ENCODE data around the gene AQP6.

Gene AQP6

GRCh38 chr12:49951411-49952240, 21.1 kb upstream of the AQP6 start:
- no peak for TF ChIP-seq CTCF (IDR thresholded peaks at IDR 0.05; ENCODE audit: low read depth, low read length, missing control alignments)
- no peak overlapping the region for H3K4me3 ChIP-seq (replicated peaks; ENCODE audit: low read depth, low read length)
- no peak for DNase-seq (ENCODE audit: extremely low read depth, low read depth)

GRCh38 chr12:49952391-49953055, 20.2 kb upstream of the AQP6 start:
- TF ChIP-seq CTCF (IDR thresholded peaks at IDR 0.05; ENCODE audit: low read depth, low read length, missing control alignments): no peak
- no peak overlapping the region for H3K4me3 ChIP-seq (replicated peaks; ENCODE audit: low read depth, low read length)
- no peak for DNase-seq (ENCODE audit: extremely low read depth, low read depth)

- H3K4me3 ChIP-seq (replicated peaks; ENCODE audit: low read depth, low read length): no peak overlapping the region
- no peak for TF ChIP-seq CTCF (IDR thresholded peaks at IDR 0.05; ENCODE audit: low read depth, low read length, missing control alignments)
- no peak for DNase-seq (ENCODE audit: extremely low read depth, low read depth)
These were observed 19.6 kb upstream of the AQP6 start for GRCh38 chr12:49953151-49953550.

GRCh38 chr12:49953961-49954846, 18.5 kb upstream of the AQP6 start:
- DNase-seq (ENCODE audit: extremely low read depth, low read depth): no peak
- H3K4me3 ChIP-seq (replicated peaks; ENCODE audit: low read depth, low read length): no peak overlapping the region
- TF ChIP-seq CTCF (IDR thresholded peaks at IDR 0.05; ENCODE audit: low read depth, low read length, missing control alignments): no peak

- DNase-seq (ENCODE audit: extremely low read depth, low read depth): no peak
These were observed 17.6 kb upstream of the AQP6 start for GRCh38 chr12:49954863-49955830.

More at GRCh38 chr12:49954863-49955830, 17.6 kb upstream of the AQP6 start:
- no peak overlapping the region for H3K4me3 ChIP-seq (replicated peaks; ENCODE audit: low read depth, low read length)
- TF ChIP-seq CTCF (IDR thresholded peaks at IDR 0.05; ENCODE audit: low read depth, low read length, missing control alignments): no peak

All from HFF-Myc (cell line).